HepG2 (cell line): ENCODE measurements around the gene ZCRB1. TPM values are rescaled to one million over a fixed set of nuclear protein-coding genes. Genes with fewer than 3 reads are reported as not detected.

ENCODE experiments used
- ADNP ChIP-seq: sonication (generic); formaldehyde crosslinking; IDR thresholded peaks from 2 replicates; pipeline ENCODE4 v1.4.0; 2020; ENCODE audit warnings: missing genetic modification reagents
- ARID2 ChIP-seq: sonication (generic); formaldehyde crosslinking; IDR thresholded peaks from 2 replicates; pipeline ENCODE4 v1.8.1; 2022; ENCODE audit warnings: mild to moderate bottlenecking, missing genetic modification reagents, borderline replicate concordance
- CAMTA2 ChIP-seq: sonication (generic); formaldehyde crosslinking; IDR thresholded peaks from 2 replicates; pipeline ENCODE4 v1.4.0; 2020; ENCODE audit warnings: mild to moderate bottlenecking, missing genetic modification reagents, borderline replicate concordance
- HOXA7 ChIP-seq: sonication (generic); formaldehyde crosslinking; IDR thresholded peaks from 2 replicates; pipeline ENCODE4 v1.8.1; 2022; ENCODE audit warnings: mild to moderate bottlenecking, missing genetic modification reagents, moderate library complexity
- SALL1 ChIP-seq: sonication (generic); formaldehyde crosslinking; IDR thresholded peaks from 2 replicates; pipeline ENCODE4 v1.8.0; 2022; ENCODE audit warnings: mild to moderate bottlenecking, missing genetic modification reagents
- SRY ChIP-seq: sonication (generic); formaldehyde crosslinking; IDR thresholded peaks from 2 replicates; pipeline ENCODE4 v1.8.0; 2022; ENCODE audit warnings: mild to moderate bottlenecking, missing genetic modification reagents
- WIZ ChIP-seq: sonication (generic); formaldehyde crosslinking; IDR thresholded peaks from 2 replicates; pipeline ENCODE4 v1.5.1; 2020; ENCODE audit warnings: mild to moderate bottlenecking, missing genetic modification reagents
- ZNF496 ChIP-seq: sonication (generic); formaldehyde crosslinking; IDR thresholded peaks from 2 replicates; pipeline ENCODE4 v1.8.1; 2023; ENCODE audit warnings: mild to moderate bottlenecking, moderate library complexity, missing genetic modification reagents; ENCODE audit not compliant: insufficient replicate concordance
- ZNF510 ChIP-seq: sonication (generic); formaldehyde crosslinking; IDR thresholded peaks from 2 replicates; pipeline ENCODE4 v1.4.0; 2020; ENCODE audit warnings: low read depth, mild to moderate bottlenecking, missing genetic modification reagents
- ZNF550 ChIP-seq: sonication (generic); formaldehyde crosslinking; IDR thresholded peaks from 2 replicates; pipeline ENCODE4 v1.4.0; 2020; ENCODE audit warnings: mild to moderate bottlenecking, missing genetic modification reagents, borderline replicate concordance
- ZNF562 ChIP-seq: sonication (generic); formaldehyde crosslinking; IDR thresholded peaks from 2 replicates; pipeline ENCODE4 v1.8.0; 2022; ENCODE audit warnings: missing genetic modification reagents, borderline replicate concordance
- ZNF674 ChIP-seq: sonication (generic); formaldehyde crosslinking; IDR thresholded peaks from 2 replicates; pipeline ENCODE4 v1.5.0; 2020; ENCODE audit warnings: low read depth, mild to moderate bottlenecking, missing genetic modification reagents
- ZSCAN29 ChIP-seq: sonication (generic); formaldehyde crosslinking; conservative IDR thresholded peaks from 2 replicates; pipeline ENCODE4 v1.4.0; 2020; ENCODE audit warnings: mild to moderate bottlenecking, missing genetic modification reagents
- ZSCAN31 ChIP-seq: sonication (generic); formaldehyde crosslinking; IDR thresholded peaks from 2 replicates; pipeline ENCODE4 v1.5.0; 2020; ENCODE audit warnings: low read depth, mild to moderate bottlenecking, missing genetic modification reagents
- polyA plus RNA-seq, 8 experiments: library from polyadenylated mRNA; depleted of rRNA in 3 of 8; stranded (reverse) in 7 of 8; unstranded in 1 of 8; fragments of >200 nt; fragmentation: Illumina TruSeq in 4 of 8; extraction: Trizol in 4 of 8; gene quantifications; 2 replicates each; pipeline versions ENCODE4 v1.2.1 to v1.2.3, GENCODE V29; 2011 to 2016; ENCODE audit warnings: low read depth in 4 of 8, missing spikeins in 1 of 8, mixed read lengths in 1 of 8; ENCODE audit not compliant: insufficient read depth in 1 of 8
- total RNA-seq, 5 experiments: library from RNA; depleted of rRNA; stranded (reverse); fragments of >200 nt; fragmentation: Illumina TruSeq; extraction: Trizol; gene quantifications; 2 replicates each; pipeline ENCODE4 v1.2.3, GENCODE V29; 2016; ENCODE audit warnings: low read depth in 1 of 5
- TF ChIP-seq, protein P1 (sequence below): sonication (generic); formaldehyde crosslinking; IDR thresholded peaks from 2 replicates; pipeline ENCODE4 v1.5.0; 2020; ENCODE audit warnings: mild to moderate bottlenecking, missing genetic modification reagents, moderate library complexity
- TF ChIP-seq, protein P2 (sequence below): IDR thresholded peaks from 2 replicates; pipeline ENCODE4 v1.6.1; 2016; ENCODE audit warnings: low read depth, borderline replicate concordance
- TF ChIP-seq, protein P3 (sequence below): sonication (generic); formaldehyde crosslinking; IDR thresholded peaks from 2 replicates; pipeline ENCODE4 v1.5.0; 2020; ENCODE audit warnings: mild to moderate bottlenecking, missing genetic modification reagents, borderline replicate concordance
- TF ChIP-seq, protein P4 (sequence below): sonication (generic); formaldehyde crosslinking; IDR thresholded peaks from 2 replicates; pipeline ENCODE4 v1.4.0; 2020; ENCODE audit warnings: mild to moderate bottlenecking, low read depth, missing genetic modification reagents
- TF ChIP-seq, protein P5 (sequence below): sonication (generic); formaldehyde crosslinking; IDR thresholded peaks from 2 replicates; pipeline ENCODE4 v1.5.1; 2020; ENCODE audit warnings: mild to moderate bottlenecking, missing genetic modification reagents, moderate library complexity

The ZCRB1 gene
- total and polyA plus RNA-seq, 2 of the 13 experiments (the other 11 are each of a cell fraction or from before 2014, with no cell fraction given): 43.5 to 49.8 TPM

DNA sequence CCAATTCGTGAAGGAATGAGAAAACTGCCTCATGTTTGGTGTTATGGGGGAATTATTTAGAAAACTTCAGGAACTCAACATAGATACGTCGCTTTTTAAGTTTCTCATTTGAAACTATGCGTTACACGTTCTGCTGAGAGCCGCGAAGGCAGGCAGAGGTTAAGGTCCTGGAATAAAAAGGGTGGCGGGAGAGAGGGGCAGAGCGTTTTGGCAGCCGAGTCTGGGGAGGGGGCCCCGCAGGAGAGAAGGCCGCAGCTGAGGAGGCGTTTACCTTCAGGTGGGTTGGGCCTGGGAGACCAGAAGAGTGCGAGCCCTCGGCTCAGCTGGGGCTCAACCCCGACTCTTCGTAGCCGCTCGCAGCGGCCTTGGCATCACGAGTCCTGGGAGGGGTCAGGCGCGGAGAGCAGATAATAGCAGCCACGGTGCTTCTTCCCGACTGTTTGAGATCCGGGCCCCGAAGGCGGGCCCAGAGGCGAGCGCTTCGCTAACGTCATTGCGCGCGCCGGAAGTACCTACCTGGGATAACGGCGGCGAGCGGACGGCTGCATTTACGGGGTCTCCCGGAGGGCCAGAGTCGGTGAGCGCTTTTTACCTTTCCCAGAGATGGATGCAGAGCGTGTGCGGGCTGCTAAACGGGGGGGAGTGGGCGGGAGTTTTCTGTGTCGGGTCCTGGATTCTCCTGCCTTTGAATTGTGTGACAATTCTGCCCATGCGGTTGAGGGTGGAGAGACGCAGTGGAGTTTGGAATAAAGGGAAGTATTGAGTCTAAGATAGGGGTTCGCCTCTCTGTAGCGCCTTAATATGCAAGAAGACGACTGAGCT, at the start of gene ZCRB1, which contains the start of gene PPHLN1 (continued):
- TF ChIP-seq, protein P1, sequence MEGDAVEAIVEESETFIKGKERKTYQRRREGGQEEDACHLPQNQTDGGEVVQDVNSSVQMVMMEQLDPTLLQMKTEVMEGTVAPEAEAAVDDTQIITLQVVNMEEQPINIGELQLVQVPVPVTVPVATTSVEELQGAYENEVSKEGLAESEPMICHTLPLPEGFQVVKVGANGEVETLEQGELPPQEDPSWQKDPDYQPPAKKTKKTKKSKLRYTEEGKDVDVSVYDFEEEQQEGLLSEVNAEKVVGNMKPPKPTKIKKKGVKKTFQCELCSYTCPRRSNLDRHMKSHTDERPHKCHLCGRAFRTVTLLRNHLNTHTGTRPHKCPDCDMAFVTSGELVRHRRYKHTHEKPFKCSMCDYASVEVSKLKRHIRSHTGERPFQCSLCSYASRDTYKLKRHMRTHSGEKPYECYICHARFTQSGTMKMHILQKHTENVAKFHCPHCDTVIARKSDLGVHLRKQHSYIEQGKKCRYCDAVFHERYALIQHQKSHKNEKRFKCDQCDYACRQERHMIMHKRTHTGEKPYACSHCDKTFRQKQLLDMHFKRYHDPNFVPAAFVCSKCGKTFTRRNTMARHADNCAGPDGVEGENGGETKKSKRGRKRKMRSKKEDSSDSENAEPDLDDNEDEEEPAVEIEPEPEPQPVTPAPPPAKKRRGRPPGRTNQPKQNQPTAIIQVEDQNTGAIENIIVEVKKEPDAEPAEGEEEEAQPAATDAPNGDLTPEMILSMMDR (CRISPR knock-in tag): no peak
- TF ChIP-seq ZNF674 (CRISPR knock-in tag) (no peak), HOXA7 (CRISPR knock-in tag) (no peak), SALL1 (peak; percentile 74; the same call in 1 of the 2 replicates), ZNF550 (CRISPR knock-in tag) (no peak), ZSCAN29 (0 out of 2 replicates have a peak, but pooled peaks have one; percentile 38), ZSCAN31 (CRISPR knock-in tag) (peak; percentile 75), ADNP (CRISPR knock-in tag) (no peak), SRY (CRISPR knock-in tag) (peak; percentile 88), ZNF562 (CRISPR knock-in tag) (no peak), WIZ (CRISPR knock-in tag) (no peak), CAMTA2 (CRISPR knock-in tag) (no peak), ZNF510 (CRISPR knock-in tag) (no peak), ZNF496 (CRISPR knock-in tag) (no peak), ARID2 (CRISPR knock-in tag) (peak; percentile 44; the same call in 1 of the 2 replicates)
- TF ChIP-seq, protein P2, sequence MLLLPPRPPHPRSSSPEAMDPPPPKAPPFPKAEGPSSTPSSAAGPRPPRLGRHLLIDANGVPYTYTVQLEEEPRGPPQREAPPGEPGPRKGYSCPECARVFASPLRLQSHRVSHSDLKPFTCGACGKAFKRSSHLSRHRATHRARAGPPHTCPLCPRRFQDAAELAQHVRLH (CRISPR knock-in tag): 0 out of 2 replicates have a peak, but pooled peaks have one; percentile 63
- TF ChIP-seq, protein P3, sequence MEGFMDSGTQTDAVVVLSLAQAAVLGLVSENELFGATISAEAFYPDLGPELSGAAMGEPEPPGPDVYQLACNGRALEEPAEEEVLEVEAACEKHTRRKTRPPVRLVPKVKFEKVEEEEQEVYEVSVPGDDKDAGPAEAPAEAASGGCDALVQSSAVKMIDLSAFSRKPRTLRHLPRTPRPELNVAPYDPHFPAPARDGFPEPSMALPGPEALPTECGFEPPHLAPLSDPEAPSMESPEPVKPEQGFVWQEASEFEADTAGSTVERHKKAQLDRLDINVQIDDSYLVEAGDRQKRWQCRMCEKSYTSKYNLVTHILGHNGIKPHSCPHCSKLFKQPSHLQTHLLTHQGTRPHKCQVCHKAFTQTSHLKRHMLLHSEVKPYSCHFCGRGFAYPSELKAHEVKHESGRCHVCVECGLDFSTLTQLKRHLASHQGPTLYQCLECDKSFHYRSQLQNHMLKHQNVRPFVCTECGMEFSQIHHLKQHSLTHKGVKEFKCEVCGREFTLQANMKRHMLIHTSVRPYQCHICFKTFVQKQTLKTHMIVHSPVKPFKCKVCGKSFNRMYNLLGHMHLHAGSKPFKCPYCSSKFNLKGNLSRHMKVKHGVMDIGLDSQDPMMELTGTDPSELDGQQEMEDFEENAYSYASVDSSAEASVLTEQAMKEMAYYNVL (CRISPR knock-in tag): peak; percentile 50; the same call in 1 of the 2 replicates
- TF ChIP-seq, protein P4, sequence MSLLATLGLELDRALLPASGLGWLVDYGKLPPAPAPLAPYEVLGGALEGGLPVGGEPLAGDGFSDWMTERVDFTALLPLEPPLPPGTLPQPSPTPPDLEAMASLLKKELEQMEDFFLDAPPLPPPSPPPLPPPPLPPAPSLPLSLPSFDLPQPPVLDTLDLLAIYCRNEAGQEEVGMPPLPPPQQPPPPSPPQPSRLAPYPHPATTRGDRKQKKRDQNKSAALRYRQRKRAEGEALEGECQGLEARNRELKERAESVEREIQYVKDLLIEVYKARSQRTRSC (CRISPR knock-in tag): no peak
- TF ChIP-seq, protein P5, sequence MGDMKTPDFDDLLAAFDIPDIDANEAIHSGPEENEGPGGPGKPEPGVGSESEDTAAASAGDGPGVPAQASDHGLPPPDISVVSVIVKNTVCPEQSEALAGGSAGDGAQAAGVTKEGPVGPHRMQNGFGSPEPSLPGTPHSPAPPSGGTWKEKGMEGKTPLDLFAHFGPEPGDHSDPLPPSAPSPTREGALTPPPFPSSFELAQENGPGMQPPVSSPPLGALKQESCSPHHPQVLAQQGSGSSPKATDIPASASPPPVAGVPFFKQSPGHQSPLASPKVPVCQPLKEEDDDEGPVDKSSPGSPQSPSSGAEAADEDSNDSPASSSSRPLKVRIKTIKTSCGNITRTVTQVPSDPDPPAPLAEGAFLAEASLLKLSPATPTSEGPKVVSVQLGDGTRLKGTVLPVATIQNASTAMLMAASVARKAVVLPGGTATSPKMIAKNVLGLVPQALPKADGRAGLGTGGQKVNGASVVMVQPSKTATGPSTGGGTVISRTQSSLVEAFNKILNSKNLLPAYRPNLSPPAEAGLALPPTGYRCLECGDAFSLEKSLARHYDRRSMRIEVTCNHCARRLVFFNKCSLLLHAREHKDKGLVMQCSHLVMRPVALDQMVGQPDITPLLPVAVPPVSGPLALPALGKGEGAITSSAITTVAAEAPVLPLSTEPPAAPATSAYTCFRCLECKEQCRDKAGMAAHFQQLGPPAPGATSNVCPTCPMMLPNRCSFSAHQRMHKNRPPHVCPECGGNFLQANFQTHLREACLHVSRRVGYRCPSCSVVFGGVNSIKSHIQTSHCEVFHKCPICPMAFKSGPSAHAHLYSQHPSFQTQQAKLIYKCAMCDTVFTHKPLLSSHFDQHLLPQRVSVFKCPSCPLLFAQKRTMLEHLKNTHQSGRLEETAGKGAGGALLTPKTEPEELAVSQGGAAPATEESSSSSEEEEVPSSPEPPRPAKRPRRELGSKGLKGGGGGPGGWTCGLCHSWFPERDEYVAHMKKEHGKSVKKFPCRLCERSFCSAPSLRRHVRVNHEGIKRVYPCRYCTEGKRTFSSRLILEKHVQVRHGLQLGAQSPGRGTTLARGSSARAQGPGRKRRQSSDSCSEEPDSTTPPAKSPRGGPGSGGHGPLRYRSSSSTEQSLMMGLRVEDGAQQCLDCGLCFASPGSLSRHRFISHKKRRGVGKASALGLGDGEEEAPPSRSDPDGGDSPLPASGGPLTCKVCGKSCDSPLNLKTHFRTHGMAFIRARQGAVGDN (CRISPR knock-in tag): peak; percentile 89
